GM12891 (cell line): ENCODE data around the gene FBXW10.
"Not testable (repeated sequence)": the region's sequence is repeated elsewhere in the genome, so short reads cannot be mapped to it uniquely, and the experiment has no call there.

Source experiments
- POLR2A ChIP-seq: IDR thresholded peaks from 2 replicates; pipeline ENCODE4 v1.6.1; 2011; ENCODE audit warnings: low read depth, low read length, control low read depth
- POLR2AphosphoS5 ChIP-seq: IDR thresholded peaks from 2 replicates; pipeline ENCODE4 v1.6.1; 2011; ENCODE audit warnings: low read depth, low read length, control low read depth
- POU2F2 ChIP-seq: IDR thresholded peaks from 2 replicates; pipeline ENCODE4 v1.6.1; 2011; ENCODE audit warnings: low read depth, mild to moderate bottlenecking, control low read depth, low read length, moderate library complexity
- TAF1 ChIP-seq: IDR thresholded peaks from 2 replicates; pipeline ENCODE4 v1.6.1; 2011; ENCODE audit warnings: low read depth, low read length, control low read depth

- TF ChIP-seq POLR2AphosphoS5, POLR2A, TAF1, POU2F2: not testable (repeated sequence)
Observed at GRCh38 chr17:18821430-18821829, 77.6 kb downstream of the FBXW10 start.
